Neural cell (in vitro differentiated cells): Measurements from ENCODE around the gene YKT6.

ENCODE experiments used
- EZH2 ChIP-seq: fragments of 200-600, 300-800 bp; shearing (Covaris generic), sonication (generic); IDR thresholded peaks from 2 replicates; pipeline ENCODE4 v1.6.1; 2014; ENCODE audit warnings: antibody characterized with exemption, low read length, borderline replicate concordance, mild to moderate bottlenecking; ENCODE audit not compliant: insufficient read depth, poor library complexity, severe bottlenecking
- RAD21 ChIP-seq: fragments of 450-650 bp; conservative IDR thresholded peaks from 2 replicates; pipeline ENCODE4 v1.6.1; 2014; ENCODE audit warnings: antibody characterized with exemption, mild to moderate bottlenecking, moderate library complexity
- TF ChIP-seq, protein P1 (sequence below): fragments of 450-650 bp; IDR thresholded peaks from 2 replicates; pipeline ENCODE4 v1.5.1; 2014; ENCODE audit warnings: antibody characterized with exemption, mild to moderate bottlenecking, moderate library complexity; ENCODE audit not compliant: poor library complexity, severe bottlenecking

DNA sequence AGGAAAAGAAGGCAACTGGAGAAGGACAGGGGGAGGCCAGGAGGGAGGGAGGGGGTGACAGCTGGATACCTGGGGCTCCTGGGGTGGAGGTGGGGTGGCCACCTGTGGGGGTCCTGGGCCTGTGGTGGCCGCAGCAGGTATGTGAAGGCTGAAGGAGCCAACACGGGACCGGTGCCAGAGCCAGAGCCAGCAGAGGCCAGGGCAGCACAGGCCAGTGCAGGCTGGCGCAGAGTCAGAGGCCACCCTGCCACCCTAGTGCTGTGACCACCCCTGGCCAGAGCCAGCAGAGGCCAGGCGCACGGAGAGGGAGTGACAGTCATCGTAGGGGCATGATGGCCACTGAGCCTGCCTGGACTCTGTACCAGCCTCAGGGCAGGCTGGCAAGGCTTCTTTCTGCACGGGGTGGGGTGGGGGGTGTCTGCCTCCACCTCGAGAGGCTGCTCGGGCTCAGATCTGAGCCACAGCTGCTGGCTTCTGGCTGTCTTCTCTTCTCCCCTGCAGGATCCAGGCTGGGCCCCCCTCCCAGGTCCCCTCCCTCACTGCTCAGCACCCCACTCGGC, 28.8 kb downstream of the YKT6 start:
- TF ChIP-seq RAD21 = no peak
- TF ChIP-seq, protein P1, sequence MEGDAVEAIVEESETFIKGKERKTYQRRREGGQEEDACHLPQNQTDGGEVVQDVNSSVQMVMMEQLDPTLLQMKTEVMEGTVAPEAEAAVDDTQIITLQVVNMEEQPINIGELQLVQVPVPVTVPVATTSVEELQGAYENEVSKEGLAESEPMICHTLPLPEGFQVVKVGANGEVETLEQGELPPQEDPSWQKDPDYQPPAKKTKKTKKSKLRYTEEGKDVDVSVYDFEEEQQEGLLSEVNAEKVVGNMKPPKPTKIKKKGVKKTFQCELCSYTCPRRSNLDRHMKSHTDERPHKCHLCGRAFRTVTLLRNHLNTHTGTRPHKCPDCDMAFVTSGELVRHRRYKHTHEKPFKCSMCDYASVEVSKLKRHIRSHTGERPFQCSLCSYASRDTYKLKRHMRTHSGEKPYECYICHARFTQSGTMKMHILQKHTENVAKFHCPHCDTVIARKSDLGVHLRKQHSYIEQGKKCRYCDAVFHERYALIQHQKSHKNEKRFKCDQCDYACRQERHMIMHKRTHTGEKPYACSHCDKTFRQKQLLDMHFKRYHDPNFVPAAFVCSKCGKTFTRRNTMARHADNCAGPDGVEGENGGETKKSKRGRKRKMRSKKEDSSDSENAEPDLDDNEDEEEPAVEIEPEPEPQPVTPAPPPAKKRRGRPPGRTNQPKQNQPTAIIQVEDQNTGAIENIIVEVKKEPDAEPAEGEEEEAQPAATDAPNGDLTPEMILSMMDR = no peak
- no peak for TF ChIP-seq EZH2
